ENCODE results near the gene HCAR2. TPM values are rescaled to one million over a fixed set of nuclear protein-coding genes. Genes with fewer than 3 reads are reported as not detected.
"Not testable (repeated sequence)": the region's sequence is repeated elsewhere in the genome, so short reads cannot be mapped to it uniquely, and the experiment has no call there.

HCAR2 gene
- polyA plus RNA-seq, 3 donors from 2014 or later, result not detected

DNA sequence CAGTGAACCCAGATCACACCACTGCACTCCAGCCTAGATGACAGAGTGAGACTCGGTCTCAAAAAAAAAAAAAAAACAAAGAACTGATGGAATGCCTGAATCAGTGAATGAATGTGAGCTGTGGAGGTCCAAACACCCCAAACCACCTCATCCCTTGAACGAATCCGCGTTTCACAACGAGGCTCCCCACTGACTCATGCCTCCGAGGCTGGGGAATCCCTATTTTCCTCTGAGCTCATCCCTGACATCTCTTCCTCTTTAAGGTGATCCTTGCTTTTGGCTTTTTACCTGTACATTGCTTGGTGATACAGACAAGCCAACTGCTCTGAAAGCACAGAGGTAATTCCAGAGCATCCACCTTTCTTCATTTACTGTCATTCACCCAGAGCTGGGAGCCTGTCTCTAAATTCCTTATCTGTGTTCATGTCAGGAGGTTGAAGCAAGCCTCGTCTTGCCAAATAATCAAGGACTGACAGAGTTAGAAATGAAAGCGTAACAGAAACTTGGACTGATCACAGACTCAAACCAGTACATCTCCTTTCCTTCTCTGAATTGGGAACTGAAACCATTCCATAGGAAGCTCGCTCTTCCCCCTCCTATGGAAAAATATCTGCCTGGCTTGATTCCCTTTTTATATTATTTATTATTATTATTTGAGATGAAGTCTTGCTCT, 3.0 kb downstream of the HCAR2 start:
- not testable (repeated sequence) for H3K4me1 Mint-ChIP-seq; H3K27ac Mint-ChIP-seq; H3K4me3 Mint-ChIP-seq; H3K9me3 Mint-ChIP-seq; H3K36me3 Mint-ChIP-seq; H3K27me3 Mint-ChIP-seq (ENCODE audit: low read depth in 3 of 3); DNase-seq

DNA sequence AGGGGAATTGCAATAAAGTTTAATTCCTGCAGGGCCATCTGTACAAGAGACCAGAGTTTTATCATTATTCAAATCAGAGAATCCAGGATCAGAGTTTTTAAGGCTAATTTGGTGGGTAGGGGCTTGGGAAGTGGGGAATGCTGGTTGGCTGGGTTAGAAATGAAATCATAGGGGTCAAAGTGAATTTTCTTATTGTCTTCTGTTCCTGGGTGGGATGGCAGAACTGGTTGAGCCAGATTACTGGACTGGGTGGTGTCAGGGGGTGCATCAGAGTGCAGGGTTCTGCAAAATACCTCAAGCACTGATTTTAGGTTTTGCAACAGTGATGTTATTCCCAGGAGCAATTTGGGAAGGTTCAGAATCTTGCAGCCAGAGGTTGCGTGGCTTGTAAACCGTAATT, 6.2 kb downstream of the HCAR2 start:
- H3K27ac Mint-ChIP-seq, DNase-seq: not testable (repeated sequence)

DNA sequence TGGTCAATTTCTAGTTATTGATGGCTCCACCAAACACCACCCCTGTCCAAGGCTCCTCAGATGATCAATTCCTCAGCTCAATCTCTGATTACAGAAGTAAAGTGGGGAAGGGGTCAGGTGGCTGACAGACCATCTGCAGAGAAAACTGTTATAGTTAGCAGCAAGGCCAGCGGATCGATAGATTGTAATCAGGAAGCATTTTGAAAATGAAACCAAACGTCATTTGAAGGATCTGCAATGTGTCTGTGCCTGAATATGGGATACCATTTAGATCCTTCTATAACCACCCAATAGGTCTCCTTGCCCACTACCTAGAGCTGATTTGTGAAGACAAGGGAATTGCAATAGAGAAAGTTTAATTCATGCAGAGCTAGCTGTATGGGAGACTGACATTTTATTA, 11.6 kb downstream of the HCAR2 start:
- Mint-ChIP-seq H3K9me3 (no peaks in the 10 kb centered on the region), H3K27ac (no peak overlapping the region), H3K27me3 (ENCODE audit: low read depth in 3 of 3) (no peaks in the 10 kb centered on the region), H3K36me3 (no peaks in the 10 kb centered on the region), H3K4me3 (peak overlapping the region in 1 of 5 donors; percentile 51), H3K4me1 (no peaks in the 10 kb centered on the region)
- DNase-seq, result no peak

More for the DNA sequence above, 6.2 kb downstream of the HCAR2 start:
- not testable (repeated sequence) for H3K9me3 Mint-ChIP-seq; H3K36me3 Mint-ChIP-seq; H3K27me3 Mint-ChIP-seq (ENCODE audit: low read depth in 3 of 3); H3K4me1 Mint-ChIP-seq; H3K4me3 Mint-ChIP-seq

DNA sequence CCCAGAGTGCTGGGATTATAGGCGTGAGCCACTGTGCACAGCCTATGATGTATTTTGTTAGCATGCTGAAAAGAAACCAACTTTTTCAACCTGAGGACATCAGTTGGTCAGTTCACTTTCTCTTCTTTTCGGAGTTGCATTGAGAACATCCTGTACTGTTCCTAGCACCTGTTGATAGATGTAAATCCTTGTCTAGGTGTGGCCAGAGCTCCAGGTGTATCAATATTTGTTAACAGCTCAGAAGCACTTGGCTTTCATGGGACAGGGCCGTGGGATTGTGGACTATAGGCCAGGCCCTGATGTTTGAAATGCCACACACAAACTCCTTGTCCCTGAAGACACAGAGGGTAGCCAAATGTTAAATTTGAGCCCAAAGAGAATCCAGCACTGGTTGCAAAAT, 14.9 kb downstream of the HCAR2 start:
- Mint-ChIP-seq H3K27me3 (ENCODE audit: low read depth in 3 of 3) (no peaks in the 10 kb centered on the region), H3K36me3 (no peaks in the 10 kb centered on the region), H3K9me3 (no peaks in the 10 kb centered on the region), H3K4me1 (no peaks in the 10 kb centered on the region), H3K27ac (no peak overlapping the region), H3K4me3 (no peak overlapping the region)
- no peak for DNase-seq

DNA sequence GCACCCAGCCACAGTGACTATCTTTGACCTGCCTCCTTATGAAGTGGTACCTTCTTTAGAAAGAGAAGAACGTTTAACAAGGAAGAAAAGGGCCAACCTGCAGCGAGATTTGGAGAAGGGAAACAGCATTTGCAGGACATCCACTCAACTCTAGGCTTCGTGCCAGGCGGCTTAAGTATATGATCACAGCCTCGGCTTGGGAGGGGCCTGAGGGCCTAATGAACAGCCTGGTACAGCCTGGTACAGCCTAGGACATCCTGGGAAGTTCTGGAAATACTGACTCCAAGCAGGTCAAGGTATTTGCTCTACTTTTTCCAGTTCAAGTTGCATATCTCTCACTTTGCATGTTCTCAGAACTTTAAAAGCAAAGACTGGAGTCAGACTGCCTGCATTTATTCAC, 16.1 kb downstream of the HCAR2 start:
- no peaks in the 10 kb centered on the region for H3K36me3 Mint-ChIP-seq
- DNase-seq, result no peak

DNA sequence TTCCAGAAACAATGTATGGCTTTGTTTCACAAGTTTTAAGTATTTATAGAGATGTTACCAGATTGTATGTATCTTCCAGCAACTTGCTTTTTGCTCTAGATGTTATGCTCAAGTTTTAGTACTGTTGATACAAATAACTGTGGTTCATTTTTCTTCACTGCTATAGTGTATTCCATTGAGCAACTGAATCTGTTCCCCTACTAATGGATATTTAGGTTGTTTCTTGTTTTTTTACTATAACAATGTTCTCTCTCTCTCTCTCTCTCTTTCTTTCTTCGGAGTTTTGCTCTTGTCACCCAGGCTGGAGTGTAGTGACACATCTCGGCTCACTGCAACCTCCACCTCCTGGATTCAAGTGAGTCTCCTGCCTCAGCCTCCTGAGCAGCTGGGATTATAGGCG, 16.6 kb downstream of the HCAR2 start:
- Mint-ChIP-seq H3K27ac (no peak overlapping the region), H3K4me1 (no peaks in the 10 kb centered on the region), H3K27me3 (ENCODE audit: low read depth in 3 of 3) (peaks cover 0 to 5% (median 0%) of the 10 kb centered on the region in 3 donors), H3K9me3 (no peaks in the 10 kb centered on the region), H3K36me3 (no peaks in the 10 kb centered on the region), H3K4me3 (no peak overlapping the region)
- DNase-seq, result no peak

More for the DNA sequence above, 16.1 kb downstream of the HCAR2 start:
- Mint-ChIP-seq H3K4me3 (no peak overlapping the region), H3K9me3 (no peaks in the 10 kb centered on the region), H3K27me3 (ENCODE audit: low read depth in 3 of 3) (peaks cover 0 to 5% (median 0%) of the 10 kb centered on the region in 3 donors), H3K4me1 (no peaks in the 10 kb centered on the region), H3K27ac (no peak overlapping the region)

DNA sequence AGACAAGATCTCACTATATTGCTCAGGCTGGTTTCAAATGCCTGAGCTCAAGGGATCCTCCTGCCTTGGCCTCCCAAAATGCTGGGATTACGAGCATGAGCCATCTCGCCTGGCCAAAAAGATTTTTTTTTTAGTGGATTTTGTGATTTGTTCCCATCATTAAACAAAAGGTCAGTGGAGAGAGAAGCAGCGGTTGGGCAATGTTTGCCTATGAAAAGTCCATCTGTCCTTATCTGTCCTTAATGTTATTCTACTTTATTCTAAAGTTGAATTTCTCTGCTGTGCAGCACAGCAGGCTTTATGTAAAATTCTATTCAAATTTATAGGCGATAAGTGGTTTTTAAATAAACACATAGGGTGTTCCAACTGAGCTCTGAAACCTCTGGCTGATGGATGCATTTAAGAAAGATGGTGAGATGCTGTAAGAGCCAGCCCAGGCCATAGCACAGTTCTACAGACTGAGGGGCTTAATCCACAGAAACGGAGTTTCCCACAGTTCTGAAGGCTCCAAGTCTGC, 18.8 kb downstream of the HCAR2 start:
- H3K4me3 Mint-ChIP-seq, result no peak overlapping the region
- no peaks in the 10 kb centered on the region for H3K36me3 Mint-ChIP-seq
- H3K4me1 Mint-ChIP-seq, result no peaks in the 10 kb centered on the region
- H3K27ac Mint-ChIP-seq, result no peak overlapping the region
- peaks cover 0 to 5% (median 0%) of the 10 kb centered on the region in 3 donors for H3K27me3 Mint-ChIP-seq (ENCODE audit: low read depth in 3 of 3)
- no peak for DNase-seq
- no peaks in the 10 kb centered on the region for H3K9me3 Mint-ChIP-seq

DNA sequence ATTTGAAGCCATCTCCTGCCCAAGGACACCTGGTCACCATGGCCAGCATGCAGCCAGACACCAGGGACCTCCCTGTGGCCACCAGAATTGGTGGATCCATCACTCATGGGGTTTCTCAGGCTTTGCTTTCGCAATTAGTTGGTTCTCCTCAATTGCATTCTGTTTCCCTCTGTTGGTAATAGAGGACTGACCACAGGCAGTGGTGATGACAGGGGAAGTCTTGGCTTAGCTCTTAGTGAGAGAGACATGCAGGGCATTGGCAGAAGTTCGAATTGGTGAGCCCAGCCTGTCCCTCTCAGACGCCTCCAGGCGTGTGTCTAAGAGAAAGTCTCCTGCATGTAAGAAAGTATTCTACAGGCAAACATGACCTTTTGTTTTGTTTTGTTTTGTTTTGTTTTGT, 21.3 kb downstream of the HCAR2 start:
- Mint-ChIP-seq H3K9me3 (no peaks in the 10 kb centered on the region), H3K36me3 (no peaks in the 10 kb centered on the region), H3K27ac (no peak overlapping the region), H3K4me1 (no peaks in the 10 kb centered on the region), H3K27me3 (ENCODE audit: low read depth in 3 of 3) (peaks cover 0 to 5% (median 2%) of the 10 kb centered on the region in 3 donors), H3K4me3 (no peak overlapping the region)
- no peak for DNase-seq

DNA sequence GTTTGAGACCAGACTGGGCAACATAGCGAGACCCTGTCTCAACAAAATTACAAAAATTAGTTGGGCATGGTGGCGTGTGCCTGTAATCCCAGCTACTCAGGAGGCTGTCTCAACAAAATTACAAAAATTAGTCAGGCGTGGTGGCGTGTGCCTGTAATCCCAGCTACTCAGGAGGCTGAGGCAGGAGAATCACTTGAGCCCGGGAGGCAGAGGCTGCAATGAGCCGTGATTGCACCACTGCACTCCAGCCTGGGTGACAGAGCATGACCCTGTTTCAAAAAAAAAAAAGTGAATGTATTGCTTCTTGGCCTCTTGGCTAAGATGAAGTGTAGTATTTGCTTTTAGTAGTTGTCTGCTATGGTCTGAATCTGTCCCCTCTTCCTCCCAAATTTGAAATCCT, 22.2 kb downstream of the HCAR2 start:
- DNase-seq; H3K27ac Mint-ChIP-seq; H3K27me3 Mint-ChIP-seq (ENCODE audit: low read depth in 3 of 3); H3K9me3 Mint-ChIP-seq; H3K36me3 Mint-ChIP-seq; H3K4me1 Mint-ChIP-seq; H3K4me3 Mint-ChIP-seq: not testable (repeated sequence)

DNA sequence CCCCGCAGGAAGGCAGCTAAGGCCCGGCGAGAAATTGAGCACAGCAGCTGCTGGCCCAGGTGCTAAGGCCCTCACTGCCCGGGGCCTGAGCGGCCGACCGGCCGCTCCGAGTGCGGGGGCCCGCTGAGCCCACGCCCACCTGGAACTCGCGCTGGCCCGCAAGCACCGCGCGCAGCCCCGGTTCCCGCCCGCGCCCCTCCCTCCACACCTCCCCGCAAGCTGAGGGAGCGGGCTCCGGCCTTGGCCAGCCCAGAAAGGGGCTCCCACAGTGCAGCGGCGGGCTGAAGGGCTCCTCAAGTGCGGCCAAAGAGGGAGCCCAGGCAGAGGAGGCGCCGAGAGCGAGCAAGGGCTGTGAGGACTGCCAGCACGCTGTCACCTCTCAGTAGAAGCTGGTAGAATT, 26.4 kb downstream of the HCAR2 start:
- not testable (repeated sequence) for H3K27me3 Mint-ChIP-seq (ENCODE audit: low read depth in 3 of 3); DNase-seq; H3K9me3 Mint-ChIP-seq; H3K27ac Mint-ChIP-seq; H3K36me3 Mint-ChIP-seq; H3K4me1 Mint-ChIP-seq; H3K4me3 Mint-ChIP-seq

DNA sequence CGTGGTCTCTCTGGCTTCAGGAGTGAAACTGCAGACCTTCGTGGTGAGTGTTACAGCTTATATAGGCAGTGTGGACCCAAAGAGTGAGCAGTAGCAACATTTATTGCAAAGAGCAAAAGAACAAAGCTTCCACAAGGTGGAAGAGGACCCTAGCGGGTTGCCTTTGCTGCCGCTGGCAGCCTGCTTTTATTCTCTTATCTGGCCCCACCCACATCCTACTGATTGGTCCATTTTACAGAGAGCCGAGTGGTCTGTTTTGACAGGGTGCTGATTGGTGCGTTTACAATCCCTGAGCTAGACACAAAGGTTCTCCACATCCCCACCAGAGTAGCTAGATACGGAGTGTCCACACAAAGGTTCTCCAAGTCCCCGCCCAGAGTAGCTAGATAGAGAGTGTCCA, 27.1 kb downstream of the HCAR2 start:
- not testable (repeated sequence) for H3K4me3 Mint-ChIP-seq, H3K9me3 Mint-ChIP-seq, H3K36me3 Mint-ChIP-seq

DNA sequence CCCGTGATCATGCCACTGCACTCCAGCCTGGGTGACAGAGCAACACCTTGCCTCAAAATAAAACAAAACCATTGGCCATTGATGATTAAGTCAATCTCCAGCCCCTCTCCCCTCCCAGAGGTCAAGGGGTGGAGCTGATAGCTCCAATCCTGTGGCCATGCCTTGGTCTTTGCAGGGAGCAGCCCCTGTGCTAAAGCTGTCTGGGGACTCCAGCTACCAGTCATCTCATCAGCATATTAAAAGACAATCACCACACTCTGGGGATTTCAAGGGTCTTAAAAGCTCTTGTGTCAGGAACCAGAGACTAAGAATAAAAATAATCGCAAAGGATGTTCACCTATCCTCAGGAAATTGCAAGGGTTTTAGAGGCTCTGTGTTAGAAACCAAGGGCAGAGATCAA, 30.6 kb downstream of the HCAR2 start:
- no peaks in the 10 kb centered on the region for H3K4me1 Mint-ChIP-seq
- no peak overlapping the region for H3K27ac Mint-ChIP-seq
- DNase-seq, result no peak
- H3K4me3 Mint-ChIP-seq, result no peak overlapping the region
- no peaks in the 10 kb centered on the region for H3K9me3 Mint-ChIP-seq
- H3K36me3 Mint-ChIP-seq, result peaks cover 0 to 4% (median 0%) of the 10 kb centered on the region in 3 donors
- peaks cover 0 to 9% (median 6%) of the 10 kb centered on the region in 3 donors for H3K27me3 Mint-ChIP-seq (ENCODE audit: low read depth in 3 of 3)

More for the DNA sequence above, 27.1 kb downstream of the HCAR2 start:
- DNase-seq; H3K27me3 Mint-ChIP-seq (ENCODE audit: low read depth in 3 of 3); H3K4me1 Mint-ChIP-seq; H3K27ac Mint-ChIP-seq: not testable (repeated sequence)

DNA sequence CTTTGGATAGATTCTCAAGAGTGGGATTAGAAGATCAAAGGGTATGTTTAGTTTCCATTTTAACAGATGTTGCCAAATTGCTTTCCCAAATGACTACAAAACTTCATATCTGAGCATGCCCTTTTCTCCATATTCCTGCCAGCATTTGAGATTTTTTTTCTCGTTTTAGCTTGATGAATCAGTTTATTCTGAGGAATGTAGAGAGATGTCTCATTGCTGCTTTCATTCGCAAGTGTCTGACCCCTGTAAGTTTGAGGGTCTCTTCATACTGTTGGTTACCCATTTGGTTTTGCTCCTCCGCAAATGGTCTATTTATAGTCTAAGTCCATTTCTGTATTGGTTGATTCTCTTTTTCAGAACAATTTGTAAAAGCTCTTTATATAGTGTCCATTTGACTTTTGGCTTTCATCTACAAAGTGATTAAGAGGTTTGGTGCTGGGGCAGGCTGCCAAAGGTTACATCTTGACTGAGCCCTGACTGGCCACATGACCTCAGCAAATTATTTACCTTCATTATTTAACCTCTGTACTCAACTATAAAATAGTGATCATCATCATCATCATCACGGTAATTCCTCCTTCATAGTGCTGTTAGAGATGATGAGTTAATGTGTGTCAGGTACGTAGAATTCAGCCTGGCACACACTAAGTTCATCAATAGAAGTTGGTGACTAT, 33.6 kb downstream of the HCAR2 start:
- DNase-seq, result no peak
- H3K4me3 Mint-ChIP-seq, result no peak overlapping the region
- peak overlapping the region in 1 of 6 donors; percentile 44 for H3K27ac Mint-ChIP-seq
- H3K9me3 Mint-ChIP-seq, result no peaks in the 10 kb centered on the region
- H3K36me3 Mint-ChIP-seq, result peaks cover 0 to 4% (median 0%) of the 10 kb centered on the region in 3 donors
- no peaks in the 10 kb centered on the region for H3K4me1 Mint-ChIP-seq
- peaks cover 0 to 3% (median 3%) of the 10 kb centered on the region in 3 donors for H3K27me3 Mint-ChIP-seq (ENCODE audit: low read depth in 3 of 3)

DNA sequence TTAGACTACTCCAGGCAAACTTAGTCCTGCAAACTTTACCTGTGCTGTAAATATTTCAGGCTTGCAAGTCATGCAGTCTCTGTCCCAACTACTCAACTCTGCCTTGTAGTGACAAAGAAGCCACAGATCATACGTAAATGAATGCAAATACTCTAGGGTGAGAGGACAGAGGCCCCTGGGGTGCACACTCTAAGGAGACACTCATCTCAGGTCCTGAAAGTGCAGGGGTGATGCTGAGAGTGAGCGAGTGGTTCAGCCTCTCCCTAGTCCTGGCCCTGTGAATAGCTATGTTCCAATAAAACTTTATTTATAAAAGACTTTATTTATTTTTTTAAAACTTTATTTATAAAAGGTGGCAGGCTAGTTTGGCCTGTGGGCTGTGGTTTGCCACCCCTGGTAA, 34.9 kb downstream of the HCAR2 start:
- H3K27ac Mint-ChIP-seq, result no peak overlapping the region
- no peaks in the 10 kb centered on the region for H3K9me3 Mint-ChIP-seq
- H3K36me3 Mint-ChIP-seq, result peaks cover 0 to 4% (median 0%) of the 10 kb centered on the region in 3 donors
- no peak overlapping the region for H3K4me3 Mint-ChIP-seq
- H3K4me1 Mint-ChIP-seq, result no peaks in the 10 kb centered on the region
- no peak for DNase-seq
- H3K27me3 Mint-ChIP-seq (ENCODE audit: low read depth in 3 of 3), result peaks cover 0 to 3% (median under 1%) of the 10 kb centered on the region in 3 donors
